HG02970 (cell line): ENCODE measurements around the gene CRTC3.
"Not testable (repeated sequence)": the region's sequence is repeated elsewhere in the genome, so short reads cannot be mapped to it uniquely, and the experiment has no call there.

Source experiments
- ATAC-seq: cut with Tn5 transposase; IDR thresholded peaks from one replicate; pipeline ENCODE4 v1.9.1; 2021; ENCODE audit warnings: mild to moderate bottlenecking, moderate library complexity, moderate number of reproducible peaks; ENCODE audit not compliant: unreplicated experiment, low FRiP score

CRTC3 gene

GRCh38 chr15:90666135-90666909 is 136.6 kb downstream of the CRTC3 start:
- ATAC-seq, result no peak

GRCh38 chr15:90667073-90667754 is 137.5 kb downstream of the CRTC3 start:
- no peak for ATAC-seq

GRCh38 chr15:90667755-90668345 is 138.1 kb downstream of the CRTC3 start:
- not testable (repeated sequence) for ATAC-seq

GRCh38 chr15:90670631-90671030 is 140.9 kb downstream of the CRTC3 start:
- not testable (repeated sequence) for ATAC-seq

GRCh38 chr15:90671216-90671615 is 141.5 kb downstream of the CRTC3 start:
- ATAC-seq, result no peak

- ATAC-seq, result not testable (repeated sequence)
Measured at GRCh38 chr15:90673357-90673756, 143.6 kb downstream of the CRTC3 start.

- ATAC-seq, result no peak
Measured at GRCh38 chr15:90674476-90674875, 144.8 kb downstream of the CRTC3 start.

- ATAC-seq, result no peak
Measured at GRCh38 chr15:90675464-90675863, 145.7 kb downstream of the CRTC3 start.

- ATAC-seq, result no peak
Measured at GRCh38 chr15:90677807-90678790, 148.4 kb downstream of the CRTC3 start.

GRCh38 chr15:90679959-90680358 is 150.2 kb downstream of the CRTC3 start:
- no peak for ATAC-seq

GRCh38 chr15:90680371-90680935 is 150.7 kb downstream of the CRTC3 start:
- ATAC-seq, result no peak

GRCh38 chr15:90681056-90681455 is 151.3 kb downstream of the CRTC3 start:
- ATAC-seq, result no peak

- ATAC-seq, result no peak
Measured at GRCh38 chr15:90681480-90681879, 151.8 kb downstream of the CRTC3 start.

- ATAC-seq, result no peak
Measured at GRCh38 chr15:90683371-90683770, 153.6 kb downstream of the CRTC3 start.

- no peak for ATAC-seq
Measured at GRCh38 chr15:90683876-90684275, 154.2 kb downstream of the CRTC3 start.

- ATAC-seq, result no peak
Measured at GRCh38 chr15:90684281-90684680, 154.6 kb downstream of the CRTC3 start.

GRCh38 chr15:90685591-90686434 is 156.1 kb downstream of the CRTC3 start:
- ATAC-seq, result peak; percentile 28

- peak; percentile 67 for ATAC-seq
Measured at GRCh38 chr15:90686435-90687218, 156.9 kb downstream of the CRTC3 start.
